Measurements from ENCODE around the gene HSD17B4.
"Not testable (repeated sequence)": the region's sequence is repeated elsewhere in the genome, so short reads cannot be mapped to it uniquely, and the experiment has no call there.

HSD17B4 gene

GRCh38 chr5:119452373-119453039 is at the start of gene HSD17B4:
Gene HSD17B4, plus strand, starts transcription at chr5:119452497. Its CDS starts 79 bp downstream, at chr5:119452576.
- DNase-seq = peak; percentile 57

DNA sequence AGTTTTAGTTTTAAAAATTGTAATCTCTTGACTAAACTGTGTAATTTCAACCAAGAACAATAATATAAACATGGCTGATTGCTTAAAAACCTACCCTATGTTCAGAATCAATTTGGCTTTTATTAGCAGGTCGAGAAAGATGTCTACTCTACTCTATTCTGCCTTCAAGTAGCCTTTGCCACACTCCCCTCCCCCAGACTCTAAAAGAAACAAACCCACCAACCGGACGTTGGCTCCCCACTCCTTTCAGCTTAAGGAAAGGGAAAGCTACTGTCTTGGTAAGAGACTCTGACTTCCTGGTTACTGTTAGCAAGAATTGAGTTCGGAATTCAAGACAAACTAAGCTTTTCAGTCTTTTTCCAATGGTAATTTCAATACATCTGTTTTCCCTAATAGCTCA is 49.7 kb upstream of the HSD17B4 start:
- no peak for DNase-seq

- no peak for DNase-seq
Observed at GRCh38 chr5:119404033-119404432, 48.3 kb upstream of the HSD17B4 start.

DNA sequence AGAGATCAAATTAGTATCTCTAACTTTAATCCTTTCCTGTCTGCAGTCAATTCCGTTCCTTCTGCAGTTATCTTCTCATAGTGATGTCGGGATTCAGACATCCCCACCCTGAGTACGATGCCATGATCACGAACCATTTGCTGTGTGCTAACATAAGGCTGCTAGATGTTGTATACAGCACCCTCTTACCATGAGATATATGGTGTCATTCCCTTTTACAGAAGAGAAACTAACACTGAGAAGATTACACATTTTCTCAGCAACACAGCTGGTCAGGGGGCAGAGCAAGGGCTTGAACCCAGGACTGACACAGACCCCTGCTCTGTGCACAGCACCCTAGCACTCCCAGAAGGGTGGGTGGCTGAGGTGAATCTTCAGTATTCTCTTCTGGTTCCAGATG is 46.9 kb upstream of the HSD17B4 start:
- no peak for DNase-seq

DNA sequence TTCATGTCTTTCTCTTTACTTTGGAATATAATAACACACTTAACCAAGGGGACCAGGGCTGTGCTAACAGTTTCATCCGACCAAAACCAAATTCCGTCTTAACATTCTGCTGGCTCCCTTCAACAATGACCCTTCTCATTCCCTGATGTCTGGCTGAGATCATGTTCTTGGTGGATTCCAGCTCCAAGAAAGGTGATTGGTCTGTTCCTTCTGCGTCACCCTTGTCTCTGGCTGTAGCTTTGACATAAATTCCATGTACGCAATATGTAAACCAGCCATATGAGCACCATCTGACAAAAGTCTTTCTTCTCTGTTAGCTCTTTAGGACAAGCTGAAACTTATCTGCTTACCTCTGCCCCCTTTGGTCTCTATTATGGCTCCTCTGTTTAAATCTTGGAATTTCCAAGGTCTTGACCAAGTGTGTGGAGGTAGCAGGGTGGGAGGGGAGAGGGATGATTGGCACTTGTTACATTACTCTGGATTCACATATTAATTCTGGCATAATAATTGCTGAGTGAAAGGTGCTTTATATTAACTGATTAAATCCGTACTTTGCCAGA is 45.7 kb upstream of the HSD17B4 start:
- DNase-seq = no peak

- DNase-seq = no peak
Observed at GRCh38 chr5:119409235-119409815, 43.0 kb upstream of the HSD17B4 start.

- no peak for DNase-seq
Observed at GRCh38 chr5:119410448-119411159, 41.7 kb upstream of the HSD17B4 start.

DNA sequence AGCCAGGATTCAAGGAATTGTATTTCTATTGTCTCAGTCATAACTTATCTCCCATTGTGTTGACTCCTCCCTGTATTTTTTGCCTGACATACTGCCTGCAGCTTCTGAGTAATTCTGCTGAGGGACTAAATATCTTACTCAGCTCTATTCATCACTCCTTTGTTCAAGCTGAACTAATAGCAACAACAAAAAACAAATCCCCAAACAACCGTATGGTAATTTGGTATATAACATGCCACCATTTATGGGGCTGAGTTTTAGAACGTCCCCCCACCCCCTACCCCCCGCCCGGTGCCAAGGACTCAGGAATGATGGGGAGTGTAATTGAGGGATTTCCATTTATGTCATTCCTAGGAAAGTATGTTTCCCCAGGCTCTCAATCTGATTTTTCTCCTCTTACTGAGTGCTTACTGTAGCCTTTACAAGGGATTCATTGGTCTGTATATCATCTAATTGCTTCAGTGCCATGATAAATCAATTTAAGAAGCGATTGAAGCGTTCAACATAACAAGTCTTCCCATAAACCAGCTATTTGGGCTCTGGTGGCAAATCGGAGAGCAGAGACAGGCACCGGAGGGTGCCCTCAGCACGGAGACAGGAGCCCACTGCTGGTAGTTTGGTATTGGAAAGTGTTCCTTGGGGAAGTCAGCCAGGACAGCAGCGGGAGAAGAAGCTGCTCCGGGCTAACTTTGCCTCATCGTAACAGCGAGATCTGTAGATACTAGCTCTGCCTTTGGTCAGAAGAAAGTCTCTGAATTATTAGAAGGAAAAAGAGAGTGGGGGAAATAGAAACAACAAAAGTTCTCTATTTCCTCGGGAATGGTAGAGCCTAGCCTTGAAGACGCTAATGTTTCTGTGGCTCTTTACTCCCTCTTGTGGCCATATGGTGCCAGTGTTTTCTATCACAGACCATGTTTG is 40.7 kb upstream of the HSD17B4 start:
- peak; percentile 35 for DNase-seq

DNA sequence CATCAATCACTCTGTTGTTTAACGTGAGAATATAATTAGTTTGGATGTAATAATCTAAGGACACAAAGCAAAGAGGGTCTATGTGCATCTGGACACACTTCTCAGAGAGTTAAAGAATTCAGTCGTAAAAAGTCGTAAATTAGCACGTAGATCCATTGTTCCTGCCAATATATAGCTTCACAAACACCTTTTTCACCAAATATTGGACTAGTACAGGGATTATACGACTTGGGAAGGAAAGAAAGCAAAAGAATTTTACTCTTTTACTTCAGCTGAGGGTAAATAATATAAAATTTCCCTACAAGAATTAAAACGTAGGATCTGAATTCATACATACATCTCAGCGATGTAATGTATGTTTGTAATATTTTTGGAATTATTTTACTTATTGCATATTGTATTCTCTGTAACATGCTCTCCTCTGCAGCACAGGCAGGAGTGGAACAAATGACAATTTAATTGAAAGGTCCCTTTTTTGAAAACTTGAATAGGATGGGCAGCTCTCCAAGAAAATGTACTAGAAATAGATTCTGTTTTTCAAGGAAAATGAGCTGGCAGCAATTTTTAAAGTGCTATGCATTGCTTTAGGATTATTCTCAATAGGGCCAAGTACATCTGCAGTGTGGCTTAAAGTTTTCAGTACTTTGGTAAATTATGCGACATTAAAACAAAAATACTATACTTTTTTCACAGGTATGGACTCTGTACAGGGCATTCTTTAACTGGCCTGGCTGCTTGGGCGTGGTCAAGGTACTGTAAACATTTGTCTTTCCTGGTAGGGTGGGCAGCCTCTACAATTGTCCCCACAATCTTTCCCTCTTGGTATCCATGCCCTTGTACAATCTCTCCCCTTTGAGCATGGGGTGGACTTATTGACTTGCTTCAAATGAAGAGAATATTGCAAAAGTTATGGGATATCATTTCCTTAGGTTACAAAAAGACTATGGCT is 39.7 kb upstream of the HSD17B4 start:
- DNase-seq = no peak

- DNase-seq = not testable (repeated sequence)
Observed at GRCh38 chr5:119414124-119414734, 38.1 kb upstream of the HSD17B4 start.

- DNase-seq = no peak
Observed at GRCh38 chr5:119417891-119418605, 34.2 kb upstream of the HSD17B4 start.

DNA sequence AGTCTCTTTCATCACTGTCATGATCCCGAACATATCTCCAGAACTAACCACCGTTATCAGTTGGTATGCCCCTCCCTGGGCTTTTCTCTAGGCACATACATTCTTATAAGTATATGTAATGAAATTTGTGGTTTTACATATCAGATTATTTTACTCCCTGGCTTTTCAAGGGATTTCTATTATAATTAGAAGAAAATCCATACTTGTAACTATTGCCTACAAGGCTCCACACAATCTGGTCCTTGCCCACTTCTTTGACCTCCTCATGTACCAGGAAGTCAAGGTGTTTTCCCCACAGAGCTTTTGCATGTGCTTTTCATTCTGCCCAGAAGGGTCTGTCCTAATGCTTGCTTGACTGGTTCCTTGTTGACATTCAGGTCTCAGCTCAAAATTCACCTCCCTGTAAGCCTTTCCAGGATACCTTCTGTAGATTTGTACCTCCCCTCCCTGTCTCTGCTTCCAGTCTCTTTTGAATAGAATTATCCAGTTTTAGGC is 33.6 kb upstream of the HSD17B4 start:
- no peak for DNase-seq

GRCh38 chr5:119420169-119420568 is 32.1 kb upstream of the HSD17B4 start:
- no peak for DNase-seq

GRCh38 chr5:119426057-119426456 is 26.2 kb upstream of the HSD17B4 start:
- DNase-seq = no peak

GRCh38 chr5:119427060-119427459 is 25.2 kb upstream of the HSD17B4 start:
- DNase-seq = no peak

- DNase-seq = not testable (repeated sequence)
Observed at GRCh38 chr5:119427596-119427995, 24.7 kb upstream of the HSD17B4 start.

- DNase-seq = not testable (repeated sequence)
Observed at GRCh38 chr5:119428166-119428565, 24.1 kb upstream of the HSD17B4 start.

- DNase-seq = not testable (repeated sequence)
Observed at GRCh38 chr5:119428574-119428973, 23.7 kb upstream of the HSD17B4 start.

DNA sequence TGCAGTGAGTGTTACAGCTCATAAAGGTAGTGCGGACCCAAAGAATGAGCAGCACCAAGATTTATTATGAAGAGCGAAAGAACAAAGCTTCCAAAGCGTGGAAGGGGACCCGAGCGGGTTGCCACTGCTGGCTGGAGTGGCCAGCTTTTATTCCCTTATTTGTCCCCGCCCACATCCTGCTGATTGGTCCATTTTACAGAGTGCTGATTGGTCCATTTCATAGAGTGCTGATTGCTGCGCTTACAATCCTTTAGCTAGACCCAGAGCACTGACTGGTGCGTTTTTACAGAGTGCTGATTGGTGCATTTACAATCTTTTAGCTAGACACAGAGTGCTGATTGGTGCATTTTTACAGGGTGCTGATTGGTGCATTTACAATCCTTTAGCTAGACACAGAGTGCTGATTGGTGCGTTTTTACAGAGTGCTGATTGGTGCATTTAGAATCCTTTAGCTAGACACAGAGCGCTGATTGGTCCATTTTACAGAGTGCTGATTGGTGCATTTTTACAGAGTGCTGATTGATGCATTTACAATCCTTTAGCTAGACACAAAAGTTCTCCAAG is 19.5 kb upstream of the HSD17B4 start:
- not testable (repeated sequence) for DNase-seq
